ENCODE results near the gene MMEL1. TPM values are rescaled to one million over a fixed set of nuclear protein-coding genes. Genes with fewer than 3 reads are reported as not detected.

The MMEL1 gene
- total and polyA plus RNA-seq, 2 of the 13 experiments (the other 11 are each of a cell fraction or from before 2014, with no cell fraction given), result 0.48 TPM; not detected in 1

DNA sequence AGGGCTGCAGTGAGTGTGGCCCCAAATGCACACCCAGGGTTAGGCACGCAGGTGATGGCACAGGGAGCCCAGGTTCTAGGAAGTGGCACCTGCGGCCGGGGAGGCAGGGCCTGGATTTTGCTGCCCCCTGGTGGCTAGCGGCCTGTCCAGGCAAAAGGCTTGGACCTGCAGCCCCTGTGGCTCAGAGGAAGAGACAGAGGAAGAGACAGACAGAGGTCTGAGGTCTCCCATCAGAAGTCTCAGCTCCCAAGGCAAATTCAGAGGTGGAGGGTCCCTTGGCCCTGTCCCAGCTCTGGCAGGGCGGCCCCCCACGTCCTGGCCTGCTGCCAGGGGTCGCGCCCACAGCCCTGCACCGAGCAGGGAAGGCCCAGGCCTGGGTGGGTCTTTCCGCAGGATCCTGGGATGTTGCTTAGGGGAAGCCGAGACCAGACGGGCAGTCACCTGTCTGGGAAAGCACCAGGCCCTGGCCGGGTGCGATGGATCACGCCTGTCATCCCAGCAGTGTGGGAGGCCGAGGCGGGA lies 84.7 kb downstream of the MMEL1 start (continued):
- TF ChIP-seq, protein P1, sequence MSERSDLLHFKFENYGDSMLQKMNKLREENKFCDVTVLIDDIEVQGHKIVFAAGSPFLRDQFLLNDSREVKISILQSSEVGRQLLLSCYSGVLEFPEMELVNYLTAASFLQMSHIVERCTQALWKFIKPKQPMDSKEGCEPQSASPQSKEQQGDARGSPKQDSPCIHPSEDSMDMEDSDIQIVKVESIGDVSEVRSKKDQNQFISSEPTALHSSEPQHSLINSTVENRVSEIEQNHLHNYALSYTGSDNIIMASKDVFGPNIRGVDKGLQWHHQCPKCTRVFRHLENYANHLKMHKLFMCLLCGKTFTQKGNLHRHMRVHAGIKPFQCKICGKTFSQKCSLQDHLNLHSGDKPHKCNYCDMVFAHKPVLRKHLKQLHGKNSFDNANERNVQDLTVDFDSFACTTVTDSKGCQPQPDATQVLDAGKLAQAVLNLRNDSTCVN (CRISPR knock-in tag; IDR thresholded peaks at IDR 0.05; ENCODE audit: borderline replicate concordance), result no peak
- TF ChIP-seq, protein P2, sequence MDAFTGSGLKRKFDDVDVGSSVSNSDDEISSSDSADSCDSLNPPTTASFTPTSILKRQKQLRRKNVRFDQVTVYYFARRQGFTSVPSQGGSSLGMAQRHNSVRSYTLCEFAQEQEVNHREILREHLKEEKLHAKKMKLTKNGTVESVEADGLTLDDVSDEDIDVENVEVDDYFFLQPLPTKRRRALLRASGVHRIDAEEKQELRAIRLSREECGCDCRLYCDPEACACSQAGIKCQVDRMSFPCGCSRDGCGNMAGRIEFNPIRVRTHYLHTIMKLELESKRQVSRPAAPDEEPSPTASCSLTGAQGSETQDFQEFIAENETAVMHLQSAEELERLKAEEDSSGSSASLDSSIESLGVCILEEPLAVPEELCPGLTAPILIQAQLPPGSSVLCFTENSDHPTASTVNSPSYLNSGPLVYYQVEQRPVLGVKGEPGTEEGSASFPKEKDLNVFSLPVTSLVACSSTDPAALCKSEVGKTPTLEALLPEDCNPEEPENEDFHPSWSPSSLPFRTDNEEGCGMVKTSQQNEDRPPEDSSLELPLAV (CRISPR knock-in tag; conservative IDR thresholded peaks at IDR 0.05; ENCODE audit: low read depth), result no peak
- TF ChIP-seq MYNN (CRISPR knock-in tag; IDR thresholded peaks at IDR 0.05; ENCODE audit: low read depth) (no peak), ZNF546 (CRISPR knock-in tag; conservative IDR thresholded peaks at IDR 0.05) (no peak), RAD21 (CRISPR knock-in tag; IDR thresholded peaks at IDR 0.05) (peak; percentile 88), ARNTL (CRISPR knock-in tag; IDR thresholded peaks at IDR 0.05) (peak; percentile 71), SOX13 (IDR thresholded peaks at IDR 0.05) (no peak), SOX13 (CRISPR knock-in tag; conservative IDR thresholded peaks at IDR 0.05 in 1 of 2, IDR thresholded peaks at IDR 0.05 in 1 of 2) (no peak; a peak in 1 of 4 replicates), FOSL2 (CRISPR knock-in tag; IDR thresholded peaks at IDR 0.05) (peak; percentile 47; the same call in 1 of the 2 replicates), ZNF468 (CRISPR knock-in tag; IDR thresholded peaks at IDR 0.05) (0 out of 2 replicates have a peak, but pooled peaks have one; percentile 29), PRPF4 (IDR thresholded peaks at IDR 0.05; ENCODE audit: low read depth, low read length, poor library complexity, severe bottlenecking) (no peak), MEIS1 (CRISPR knock-in tag; IDR thresholded peaks at IDR 0.05; ENCODE audit: borderline replicate concordance) (no peak), TGIF2 (CRISPR knock-in tag; IDR thresholded peaks at IDR 0.05) (0 out of 2 replicates have a peak, but pooled peaks have one; percentile 26), GABPA (IDR thresholded peaks at IDR 0.05; ENCODE audit: low read depth, low read length) (no peak), GABPA (CRISPR knock-in tag; IDR thresholded peaks at IDR 0.05; ENCODE audit: low read depth) (no peak), DMAP1 (CRISPR knock-in tag; IDR thresholded peaks at IDR 0.05) (no peak), ZNF558 (CRISPR knock-in tag; IDR thresholded peaks at IDR 0.05; ENCODE audit: borderline replicate concordance) (peak; percentile 63), SNAPC2 (CRISPR knock-in tag; IDR thresholded peaks at IDR 0.05) (0 out of 2 replicates have a peak, but pooled peaks have one; percentile 20)
- TF ChIP-seq, protein P3, sequence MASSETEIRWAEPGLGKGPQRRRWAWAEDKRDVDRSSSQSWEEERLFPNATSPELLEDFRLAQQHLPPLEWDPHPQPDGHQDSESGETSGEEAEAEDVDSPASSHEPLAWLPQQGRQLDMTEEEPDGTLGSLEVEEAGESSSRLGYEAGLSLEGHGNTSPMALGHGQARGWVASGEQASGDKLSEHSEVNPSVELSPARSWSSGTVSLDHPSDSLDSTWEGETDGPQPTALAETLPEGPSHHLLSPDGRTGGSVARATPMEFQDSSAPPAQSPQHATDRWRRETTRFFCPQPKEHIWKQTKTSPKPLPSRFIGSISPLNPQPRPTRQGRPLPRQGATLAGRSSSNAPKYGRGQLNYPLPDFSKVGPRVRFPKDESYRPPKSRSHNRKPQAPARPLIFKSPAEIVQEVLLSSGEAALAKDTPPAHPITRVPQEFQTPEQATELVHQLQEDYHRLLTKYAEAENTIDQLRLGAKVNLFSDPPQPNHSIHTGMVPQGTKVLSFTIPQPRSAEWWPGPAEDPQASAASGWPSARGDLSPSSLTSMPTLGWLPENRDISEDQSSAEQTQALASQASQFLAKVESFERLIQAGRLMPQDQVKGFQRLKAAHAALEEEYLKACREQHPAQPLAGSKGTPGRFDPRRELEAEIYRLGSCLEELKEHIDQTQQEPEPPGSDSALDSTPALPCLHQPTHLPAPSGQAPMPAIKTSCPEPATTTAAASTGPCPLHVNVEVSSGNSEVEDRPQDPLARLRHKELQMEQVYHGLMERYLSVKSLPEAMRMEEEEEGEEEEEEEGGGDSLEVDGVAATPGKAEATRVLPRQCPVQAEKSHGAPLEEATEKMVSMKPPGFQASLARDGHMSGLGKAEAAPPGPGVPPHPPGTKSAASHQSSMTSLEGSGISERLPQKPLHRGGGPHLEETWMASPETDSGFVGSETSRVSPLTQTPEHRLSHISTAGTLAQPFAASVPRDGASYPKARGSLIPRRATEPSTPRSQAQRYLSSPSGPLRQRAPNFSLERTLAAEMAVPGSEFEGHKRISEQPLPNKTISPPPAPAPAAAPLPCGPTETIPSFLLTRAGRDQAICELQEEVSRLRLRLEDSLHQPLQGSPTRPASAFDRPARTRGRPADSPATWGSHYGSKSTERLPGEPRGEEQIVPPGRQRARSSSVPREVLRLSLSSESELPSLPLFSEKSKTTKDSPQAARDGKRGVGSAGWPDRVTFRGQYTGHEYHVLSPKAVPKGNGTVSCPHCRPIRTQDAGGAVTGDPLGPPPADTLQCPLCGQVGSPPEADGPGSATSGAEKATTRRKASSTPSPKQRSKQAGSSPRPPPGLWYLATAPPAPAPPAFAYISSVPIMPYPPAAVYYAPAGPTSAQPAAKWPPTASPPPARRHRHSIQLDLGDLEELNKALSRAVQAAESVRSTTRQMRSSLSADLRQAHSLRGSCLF (CRISPR knock-in tag; IDR thresholded peaks at IDR 0.05; ENCODE audit: borderline replicate concordance), result no peak
- TF ChIP-seq, protein P4, sequence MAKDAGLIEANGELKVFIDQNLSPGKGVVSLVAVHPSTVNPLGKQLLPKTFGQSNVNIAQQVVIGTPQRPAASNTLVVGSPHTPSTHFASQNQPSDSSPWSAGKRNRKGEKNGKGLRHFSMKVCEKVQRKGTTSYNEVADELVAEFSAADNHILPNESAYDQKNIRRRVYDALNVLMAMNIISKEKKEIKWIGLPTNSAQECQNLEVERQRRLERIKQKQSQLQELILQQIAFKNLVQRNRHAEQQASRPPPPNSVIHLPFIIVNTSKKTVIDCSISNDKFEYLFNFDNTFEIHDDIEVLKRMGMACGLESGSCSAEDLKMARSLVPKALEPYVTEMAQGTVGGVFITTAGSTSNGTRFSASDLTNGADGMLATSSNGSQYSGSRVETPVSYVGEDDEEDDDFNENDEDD (CRISPR knock-in tag; IDR thresholded peaks at IDR 0.05; ENCODE audit: borderline replicate concordance), result 0 out of 2 replicates have a peak, but pooled peaks have one; percentile 22

Data from HepG2 (cell line).